ENCODE measurements around the gene GDPD5. TPM values are rescaled to one million over a fixed set of nuclear protein-coding genes. Genes with fewer than 3 reads are reported as not detected.

GDPD5 gene
- total and polyA plus RNA-seq, 2 donors (not counting 3 experiments of a cell fraction or from before 2014, with no cell fraction given) = 60.2 to 79.2 TPM

- Histone ChIP-seq H2AFZ (ENCODE audit: low read depth, low read length) (no peak overlapping the region), H3K9me1 (replicated peaks; ENCODE audit: control insufficient read depth, extremely low read depth, insufficient read depth, low read length) (no peaks in the 10 kb centered on the region), H4K20me1 (replicated peaks; ENCODE audit: control insufficient read depth, extremely low read depth, insufficient read depth, low read length) (no peaks in the 10 kb centered on the region), H3K79me2 (ENCODE audit: control insufficient read depth, insufficient read depth, low read length) (no peaks in the 10 kb centered on the region), H3K9ac (replicated peaks; ENCODE audit: extremely low read depth, insufficient read depth, low read length) (no peak overlapping the region), H3K4me2 (ENCODE audit: insufficient read depth, low read length) (no peak overlapping the region), H3K4me1 (ENCODE audit: control insufficient read depth, extremely low read depth, insufficient read depth, low read length) (peaks cover 26% of the 10 kb centered on the region), H3K9me3 (replicated peaks; ENCODE audit: control insufficient read depth, insufficient read depth, low read length) (no peaks in the 10 kb centered on the region), H3K4me3 (replicated peaks in 1 of 3; ENCODE audit: insufficient read depth in 1 of 3, low read depth in 1 of 3, low read length in 3 of 3) (no peak overlapping the region), H3K36me3 (ENCODE audit: control insufficient read depth in 2 of 2, extremely low read depth in 1 of 2, insufficient read depth in 2 of 2, low read length in 2 of 2) (peaks cover 0 to 5% of the 10 kb centered on the region in 2 experiments), H3K27me3 (ENCODE audit: control insufficient read depth in 2 of 2, insufficient read depth in 2 of 2, low read length in 2 of 2) (no peaks in the 10 kb centered on the region), H3K27ac (ENCODE audit: insufficient read depth, low read depth, low read length) (no peak overlapping the region)
- intact Hi-C loops (cut with micrococcal nuclease) (no loop called here), dilution Hi-C loops (cut with MboI; ENCODE audit: extremely low pct_ligation_motif_present, low sequenced_read_pairs) (loop anchor here (5.0 kb wide), 1 partner anchor 35 kb away; no protein-coding TSS in a partner anchor)
- DNase-seq (ENCODE audit: low read depth, low spot score) = no peak
- no TSS peak for BruUV-seq (replicated peaks)
- POLR2A ChIA-PET = no interaction called here
- TF ChIP-seq POLR2A (IDR thresholded peaks at IDR 0.05; ENCODE audit: low read depth, low read length) (no peak), MYC (IDR thresholded peaks at IDR 0.05; ENCODE audit: low read depth, low read length) (no peak), FOS (IDR thresholded peaks at IDR 0.05; ENCODE audit: borderline replicate concordance, insufficient read depth, low read length) (no peak), EZH2 (IDR thresholded peaks at IDR 0.05; ENCODE audit: borderline replicate concordance, low read depth, low read length, severe bottlenecking) (no peak), MAX (IDR thresholded peaks at IDR 0.05; ENCODE audit: insufficient read depth, insufficient read length) (no peak), POLR2AphosphoS5 (IDR thresholded peaks at IDR 0.05; ENCODE audit: insufficient read depth, low read depth, low read length) (no peak), JUN (IDR thresholded peaks at IDR 0.05; ENCODE audit: borderline replicate concordance, insufficient read depth, insufficient read length, low read depth) (no peak), GATA2 (IDR thresholded peaks at IDR 0.05; ENCODE audit: insufficient read depth, insufficient read length, low read depth, low read length) (no peak), CTCF (IDR thresholded peaks at IDR 0.05; ENCODE audit: extremely low read depth in 1 of 2, insufficient read depth in 1 of 2, low read depth in 1 of 2, low read length in 2 of 2) (no peak)
- no peak for FAIRE-seq
- CTCF ChIA-PET = no interaction called here
Observed at GRCh38 chr11:75487365-75487764, 38.4 kb downstream of the GDPD5 start.

Measured in endothelial cell of umbilical vein (primary cell).